ENCODE data around the gene SORCS2. TPM values are rescaled to one million over a fixed set of nuclear protein-coding genes. Genes with fewer than 3 reads are reported as not detected.

Gene SORCS2
- total and polyA plus RNA-seq, 4 donors, result 0.05 to 8.4 (median 1.8) TPM

DNA sequence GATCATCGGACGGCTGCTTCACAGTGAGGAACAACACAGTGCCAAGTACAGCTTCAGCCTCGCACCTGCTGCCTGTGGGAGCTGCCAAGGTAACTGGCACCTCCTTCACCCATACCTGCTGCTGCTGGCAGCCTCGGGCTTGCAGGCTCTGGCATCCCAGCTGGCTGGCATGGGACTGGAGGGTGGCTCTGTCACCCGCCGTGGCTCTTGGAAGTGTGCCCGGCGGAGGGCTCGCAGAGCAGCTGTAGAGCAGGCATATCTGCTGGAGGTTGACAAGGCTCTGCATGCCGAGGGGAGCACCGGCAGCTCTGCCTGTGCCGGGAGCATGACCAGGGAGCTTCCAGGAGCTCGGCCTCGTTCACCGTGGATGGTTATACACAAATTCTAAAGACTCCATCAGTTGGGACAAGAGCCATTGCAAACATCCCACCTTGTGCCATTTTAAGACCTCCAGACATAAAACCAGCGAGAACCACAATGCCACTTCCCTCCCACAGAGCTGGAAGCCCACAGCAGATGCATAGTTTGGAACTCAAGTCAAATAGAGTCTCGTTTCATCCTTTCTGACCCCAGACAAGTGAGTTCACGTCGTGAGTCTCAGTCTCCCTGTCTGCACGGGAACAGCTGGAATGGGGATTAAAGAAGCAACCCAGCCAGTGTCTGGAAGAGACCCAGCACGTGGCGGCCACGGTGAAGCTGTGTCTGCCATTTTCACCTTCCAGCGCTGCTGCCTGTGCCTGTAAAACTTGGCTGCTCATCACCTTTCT is 326.7 kb downstream of the SORCS2 start:
- no peak for DNase-seq
- Histone ChIP-seq H3K4me3 (ENCODE audit: low read length in 2 of 2) (no peak overlapping the region), H3K4me1 (ENCODE audit: control insufficient read depth in 1 of 2, insufficient read depth in 2 of 2, low read length in 2 of 2) (no peaks in the 10 kb centered on the region), H3K36me3 (ENCODE audit: control insufficient read depth in 1 of 2, insufficient read depth in 2 of 2, low read length in 1 of 2) (no peaks in the 10 kb centered on the region), H3K27ac (ENCODE audit: low read depth in 1 of 2, low read length in 2 of 2) (no peak overlapping the region), H3K27me3 (ENCODE audit: control insufficient read depth in 1 of 2, insufficient read depth in 2 of 2, low read length in 1 of 2) (no peaks in the 10 kb centered on the region), H3K9me3 (ENCODE audit: control insufficient read depth, low read length) (no peaks in the 10 kb centered on the region)
- 37 to 38% methylated on average over 24 of the region's 24 CpGs for WGBS, 2 donors
- intact Hi-C loops (cut with DNase I), result no loop called here
- ATAC-seq (ENCODE audit: low FRiP score), result no peak

DNA sequence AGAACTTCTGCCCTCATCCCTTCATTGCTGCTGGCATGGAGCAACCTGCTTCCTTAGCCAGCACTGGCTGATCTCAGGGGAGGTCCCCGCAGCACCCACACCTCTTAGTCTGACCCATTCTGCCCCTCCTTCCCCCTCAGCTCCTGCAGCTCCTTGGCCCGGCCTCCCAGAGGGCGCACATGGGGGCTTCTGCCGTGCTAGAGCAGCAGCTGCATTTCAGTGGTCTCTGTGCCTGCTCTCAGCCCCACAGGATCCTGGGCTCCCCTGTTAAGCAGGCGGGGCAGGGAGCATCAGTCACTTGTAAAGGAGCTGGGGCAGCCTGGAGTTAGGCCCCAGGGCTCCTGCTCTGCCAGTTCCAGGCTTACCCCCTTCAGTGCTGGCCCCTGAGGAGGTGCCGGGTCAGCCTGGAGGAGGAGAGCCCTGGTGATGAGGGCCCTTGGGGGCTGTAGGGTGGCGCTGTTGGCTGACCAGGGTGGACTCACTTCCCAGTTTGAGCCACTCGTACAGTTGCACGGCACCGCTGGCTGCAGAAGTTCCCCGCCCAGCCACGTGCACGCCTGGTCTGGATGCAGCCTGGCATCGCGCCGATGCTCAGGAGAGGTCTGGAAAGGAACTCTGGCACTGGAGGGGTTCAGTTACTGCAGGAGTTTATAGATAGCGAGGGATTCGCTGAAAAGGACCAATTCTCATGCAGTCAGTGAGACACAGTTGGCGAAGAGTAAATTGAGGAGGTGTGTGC is 327.5 kb downstream of the SORCS2 start:
- Histone ChIP-seq H3K36me3 (ENCODE audit: control insufficient read depth in 1 of 2, insufficient read depth in 2 of 2, low read length in 1 of 2) (no peaks in the 10 kb centered on the region), H3K4me1 (ENCODE audit: control insufficient read depth in 1 of 2, insufficient read depth in 2 of 2, low read length in 2 of 2) (no peaks in the 10 kb centered on the region), H3K27ac (ENCODE audit: low read depth in 1 of 2, low read length in 2 of 2) (no peak overlapping the region), H3K27me3 (ENCODE audit: control insufficient read depth in 1 of 2, insufficient read depth in 2 of 2, low read length in 1 of 2) (no peaks in the 10 kb centered on the region), H3K4me3 (ENCODE audit: low read length in 2 of 2) (no peak overlapping the region), H3K9me3 (ENCODE audit: control insufficient read depth, low read length) (no peaks in the 10 kb centered on the region)
- 65 to 68% methylated on average over 19 of the region's 19 CpGs for whole genome bisulfite sequencing, 2 donors
- DNase-seq, result no peak
- intact Hi-C loops (cut with DNase I), result no loop called here
- ATAC-seq (ENCODE audit: low FRiP score), result no peak

DNA sequence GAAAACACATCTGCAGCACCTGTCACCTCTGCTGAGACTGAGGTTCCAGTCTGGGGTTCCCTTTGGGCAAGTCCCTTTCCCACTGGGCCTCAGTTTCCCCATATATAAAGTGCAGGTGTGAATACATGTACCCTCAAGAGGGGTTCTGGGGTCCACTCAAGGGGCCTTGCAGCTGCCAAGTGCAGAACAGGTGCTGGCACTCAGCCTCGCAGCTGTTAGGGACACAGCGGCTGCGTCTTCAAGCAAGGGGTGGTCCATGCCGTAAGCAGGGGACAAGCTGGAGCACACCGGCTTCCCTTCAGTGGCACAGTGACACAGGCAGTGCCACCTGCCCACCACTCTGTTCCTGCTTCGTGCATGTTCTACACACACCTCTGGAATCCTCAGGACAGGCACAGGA is 329.3 kb downstream of the SORCS2 start:
- no peak overlapping the region for H3K27ac ChIP-seq (ENCODE audit: low read depth in 1 of 2, low read length in 2 of 2)
- DNase-seq, result no peak
- no peak overlapping the region for H3K4me3 ChIP-seq (ENCODE audit: low read length in 2 of 2)
- no peak for ATAC-seq (ENCODE audit: low FRiP score)
- no peaks in the 10 kb centered on the region for H3K4me1 ChIP-seq (ENCODE audit: control insufficient read depth in 1 of 2, insufficient read depth in 2 of 2, low read length in 2 of 2)
- no peaks in the 10 kb centered on the region for H3K27me3 ChIP-seq (ENCODE audit: control insufficient read depth in 1 of 2, insufficient read depth in 2 of 2, low read length in 1 of 2)
- intact Hi-C loops (cut with DNase I), result no loop called here
- H3K9me3 ChIP-seq (ENCODE audit: control insufficient read depth, low read length), result no peaks in the 10 kb centered on the region
- WGBS, 2 donors, result 47 to 56% methylated on average over 6 of the region's 6 CpGs
- H3K36me3 ChIP-seq (ENCODE audit: control insufficient read depth in 1 of 2, insufficient read depth in 2 of 2, low read length in 1 of 2), result no peaks in the 10 kb centered on the region

DNA sequence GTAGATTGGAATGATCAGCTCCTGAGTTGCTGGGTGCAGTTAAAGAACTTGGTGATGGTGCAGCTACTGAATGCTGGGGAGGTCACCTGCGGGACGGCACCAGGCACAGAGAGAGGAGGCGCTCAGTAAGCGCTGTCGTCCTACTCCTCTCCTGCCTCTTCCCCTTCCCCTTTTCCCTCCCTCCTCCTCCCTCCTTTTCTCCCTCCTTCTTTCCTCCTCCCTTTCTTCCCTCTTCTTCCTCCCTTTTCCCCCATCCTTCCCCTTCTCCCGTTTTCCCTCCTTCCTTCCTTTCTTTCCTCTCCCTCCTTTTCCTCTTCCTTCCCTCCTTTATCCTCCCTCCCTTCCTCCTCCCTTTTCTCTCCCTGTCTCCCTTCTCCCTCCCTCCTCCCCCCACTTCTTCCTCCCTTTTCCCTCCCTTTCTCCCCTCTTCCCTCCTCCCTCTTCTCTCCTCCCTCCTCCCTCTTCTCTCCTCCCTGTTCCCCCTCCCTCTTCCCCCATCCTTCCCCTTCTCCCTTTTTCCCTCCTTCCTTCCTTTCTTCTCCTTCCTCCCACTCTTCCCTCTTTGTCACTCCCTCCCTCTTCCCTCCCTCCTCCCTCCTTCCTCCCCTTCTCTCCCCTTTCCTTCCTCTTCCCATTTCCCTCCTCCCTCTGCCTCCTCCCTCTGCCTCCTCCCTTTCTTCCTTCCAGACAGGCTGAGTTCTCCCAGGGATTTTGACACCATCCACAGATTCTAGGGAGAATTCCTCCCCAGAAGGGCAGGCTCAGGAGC is 330.3 kb downstream of the SORCS2 start:
- intact Hi-C loops (cut with DNase I), result no loop called here
- no peak for ATAC-seq (ENCODE audit: low FRiP score)
- Histone ChIP-seq H3K27ac (ENCODE audit: low read depth in 1 of 2, low read length in 2 of 2) (no peak overlapping the region), H3K36me3 (ENCODE audit: control insufficient read depth in 1 of 2, insufficient read depth in 2 of 2, low read length in 1 of 2) (no peaks in the 10 kb centered on the region), H3K9me3 (ENCODE audit: control insufficient read depth, low read length) (no peaks in the 10 kb centered on the region), H3K4me1 (ENCODE audit: control insufficient read depth in 1 of 2, insufficient read depth in 2 of 2, low read length in 2 of 2) (no peaks in the 10 kb centered on the region), H3K4me3 (ENCODE audit: low read length in 2 of 2) (no peak overlapping the region), H3K27me3 (ENCODE audit: control insufficient read depth in 1 of 2, insufficient read depth in 2 of 2, low read length in 1 of 2) (no peaks in the 10 kb centered on the region)
- no peak for DNase-seq
- WGBS, 2 donors, result 62 to 66% methylated on average over 5 of the region's 6 CpGs

DNA sequence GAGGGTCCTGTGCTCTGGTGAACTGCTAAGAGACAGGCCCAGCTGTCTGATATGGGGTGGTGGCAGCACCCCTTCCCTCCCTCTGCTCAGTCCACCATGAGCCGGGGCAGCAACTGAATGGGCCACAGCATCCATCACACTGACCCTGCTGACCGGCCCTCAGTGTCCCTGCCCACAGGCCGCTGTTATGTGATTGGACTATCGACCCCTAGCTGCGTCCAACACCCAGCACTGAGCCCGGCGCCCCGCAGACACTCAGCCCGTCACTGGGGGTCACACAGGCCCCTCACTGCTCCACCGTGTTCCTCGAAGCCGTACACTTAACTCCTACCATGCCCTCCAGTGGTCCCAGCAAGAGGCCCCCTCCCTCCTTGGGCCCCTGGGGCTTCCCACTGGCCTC is 331.2 kb downstream of the SORCS2 start:
- intact Hi-C loops (cut with DNase I), result no loop called here
- Histone ChIP-seq H3K9me3 (ENCODE audit: control insufficient read depth, low read length) (no peaks in the 10 kb centered on the region), H3K4me1 (ENCODE audit: control insufficient read depth in 1 of 2, insufficient read depth in 2 of 2, low read length in 2 of 2) (no peaks in the 10 kb centered on the region), H3K4me3 (ENCODE audit: low read length in 2 of 2) (no peak overlapping the region), H3K27me3 (ENCODE audit: control insufficient read depth in 1 of 2, insufficient read depth in 2 of 2, low read length in 1 of 2) (no peaks in the 10 kb centered on the region), H3K27ac (ENCODE audit: low read depth in 1 of 2, low read length in 2 of 2) (no peak overlapping the region), H3K36me3 (ENCODE audit: control insufficient read depth in 1 of 2, insufficient read depth in 2 of 2, low read length in 1 of 2) (no peaks in the 10 kb centered on the region)
- no peak for ATAC-seq (ENCODE audit: low FRiP score)
- DNase-seq, result no peak
- 84 to 87% methylated on average over 12 of the region's 12 CpGs for WGBS, 2 donors

DNA sequence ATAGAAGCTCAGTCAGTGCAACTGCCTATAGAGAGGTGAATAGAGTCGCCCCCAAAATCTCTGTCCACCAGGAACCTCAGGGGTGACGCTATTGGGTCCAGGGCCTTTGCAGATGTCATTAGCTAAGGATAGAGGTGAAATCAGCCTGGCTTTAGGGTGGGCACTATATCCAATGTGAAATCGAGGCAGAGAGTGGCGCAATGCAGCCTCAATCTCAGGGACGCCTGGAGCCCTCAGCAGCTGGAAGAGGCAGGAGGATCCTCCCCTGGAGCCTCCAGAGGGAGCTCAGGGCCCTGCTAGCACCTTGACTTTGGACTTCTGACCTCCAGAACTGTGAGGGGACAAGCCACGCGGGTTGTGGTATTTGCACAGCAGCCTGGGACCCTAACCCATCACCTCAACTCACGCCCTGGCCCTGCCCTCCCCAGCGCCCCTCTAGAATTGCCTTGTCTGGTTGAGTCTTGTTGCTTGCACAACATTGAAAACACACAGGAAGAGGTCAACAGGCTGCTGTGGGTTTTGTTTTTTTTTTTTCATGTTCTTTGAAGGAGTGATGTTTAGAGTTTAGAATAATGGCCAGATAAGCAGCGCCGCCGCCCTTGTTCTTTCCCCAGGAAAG is 331.8 kb downstream of the SORCS2 start:
- no peak overlapping the region for H3K4me3 ChIP-seq (ENCODE audit: low read length in 2 of 2)
- ATAC-seq (ENCODE audit: low FRiP score), result no peak
- no peaks in the 10 kb centered on the region for H3K27me3 ChIP-seq (ENCODE audit: control insufficient read depth in 1 of 2, insufficient read depth in 2 of 2, low read length in 1 of 2)
- 76% methylated on average over 12 of the region's 12 CpGs for WGBS, 2 donors
- intact Hi-C loops (cut with DNase I), result no loop called here
- H3K27ac ChIP-seq (ENCODE audit: low read depth in 1 of 2, low read length in 2 of 2), result no peak overlapping the region
- DNase-seq, result no peak
- no peaks in the 10 kb centered on the region for H3K9me3 ChIP-seq (ENCODE audit: control insufficient read depth, low read length)
- H3K36me3 ChIP-seq (ENCODE audit: control insufficient read depth in 1 of 2, insufficient read depth in 2 of 2, low read length in 1 of 2), result no peaks in the 10 kb centered on the region
- H3K4me1 ChIP-seq (ENCODE audit: control insufficient read depth in 1 of 2, insufficient read depth in 2 of 2, low read length in 2 of 2), result no peaks in the 10 kb centered on the region

DNA sequence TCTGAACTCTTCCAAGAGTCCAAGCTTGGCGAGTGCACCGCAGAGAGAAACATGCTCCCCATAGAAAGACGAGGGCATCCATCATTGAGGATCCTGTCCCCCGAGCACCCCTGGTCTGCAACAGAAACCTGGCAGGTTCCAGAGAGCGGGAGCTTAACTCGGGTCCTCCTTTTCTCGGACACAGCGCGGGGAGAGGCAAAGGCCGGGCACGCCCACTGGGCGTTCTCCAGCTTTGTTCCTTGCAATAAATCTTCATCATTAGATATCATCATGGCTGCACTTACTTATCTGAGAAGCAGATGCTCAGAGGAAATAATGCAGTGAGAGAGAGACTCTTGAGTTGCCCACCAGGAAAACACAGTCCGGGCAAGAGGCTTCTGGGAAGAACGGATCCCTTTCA is 332.5 kb downstream of the SORCS2 start:
- H3K4me3 ChIP-seq (ENCODE audit: low read length in 2 of 2), result no peak overlapping the region
- no peak for DNase-seq
- no peak overlapping the region for H3K27ac ChIP-seq (ENCODE audit: low read depth in 1 of 2, low read length in 2 of 2)
- H3K36me3 ChIP-seq (ENCODE audit: control insufficient read depth in 1 of 2, insufficient read depth in 2 of 2, low read length in 1 of 2), result no peaks in the 10 kb centered on the region
- no peaks in the 10 kb centered on the region for H3K27me3 ChIP-seq (ENCODE audit: control insufficient read depth in 1 of 2, insufficient read depth in 2 of 2, low read length in 1 of 2)
- H3K4me1 ChIP-seq (ENCODE audit: control insufficient read depth in 1 of 2, insufficient read depth in 2 of 2, low read length in 2 of 2), result no peaks in the 10 kb centered on the region
- intact Hi-C loops (cut with DNase I), result no loop called here
- no peaks in the 10 kb centered on the region for H3K9me3 ChIP-seq (ENCODE audit: control insufficient read depth, low read length)
- 71 to 74% methylated on average over 14 of the region's 14 CpGs for WGBS, 2 donors
- no peak for ATAC-seq (ENCODE audit: low FRiP score)

DNA sequence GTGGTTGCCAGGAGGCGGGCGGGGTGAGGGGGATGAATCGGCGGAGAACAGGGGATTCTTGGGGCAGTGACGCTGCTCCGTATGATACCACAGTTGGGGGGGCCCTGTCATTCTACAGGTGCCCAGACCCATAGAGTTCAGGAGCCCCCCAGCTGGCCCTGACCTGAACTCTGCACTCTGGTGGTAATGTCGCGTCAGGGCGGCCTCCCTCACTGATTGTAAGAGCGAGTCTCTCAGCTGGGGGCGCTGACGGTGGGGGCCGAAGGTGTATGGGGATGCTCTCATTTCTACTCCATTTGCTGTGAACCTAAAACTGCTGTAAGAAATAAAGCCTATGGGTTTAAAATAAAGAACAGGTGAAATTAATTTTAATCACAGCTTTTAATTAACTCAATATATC is 334.2 kb downstream of the SORCS2 start:
- DNase-seq (no peak), ATAC-seq (ENCODE audit: low FRiP score) (no peak)
- no peak overlapping the region for H3K27ac ChIP-seq (ENCODE audit: low read depth in 1 of 2, low read length in 2 of 2)
- H3K36me3 ChIP-seq (ENCODE audit: control insufficient read depth in 1 of 2, insufficient read depth in 2 of 2, low read length in 1 of 2), result no peaks in the 10 kb centered on the region
- H3K9me3 ChIP-seq (ENCODE audit: control insufficient read depth, low read length), result no peaks in the 10 kb centered on the region
- no peak overlapping the region for H3K4me3 ChIP-seq (ENCODE audit: low read length in 2 of 2)
- no peaks in the 10 kb centered on the region for H3K27me3 ChIP-seq (ENCODE audit: control insufficient read depth in 1 of 2, insufficient read depth in 2 of 2, low read length in 1 of 2)
- intact Hi-C loops (cut with DNase I), result no loop called here
- WGBS, 2 donors, result 82 to 85% methylated on average over 13 of the region's 13 CpGs
- no peaks in the 10 kb centered on the region for H3K4me1 ChIP-seq (ENCODE audit: control insufficient read depth in 1 of 2, insufficient read depth in 2 of 2, low read length in 2 of 2)

Measured in aorta (tissue), 5 donors.